OCI-LY7 (cell line): ENCODE results near the gene AIFM1. TPM values are rescaled to one million over a fixed set of nuclear protein-coding genes. Genes with fewer than 3 reads are reported as not detected.
A peak's percentile ranks its signal among the peaks of the same experiment; 100 is the strongest.

Experiments
- BruUV-seq: library from RNA; stranded (reverse); fragments of 400-500 nt; replicated peaks from 2 replicates; lab custom pipeline; 2021; lab: Mats Ljungman, UMichigan
- CTCF ChIA-PET: fragments of 300-600 bp; sonication (Branson Sonifier 250); formaldehyde crosslinking; loops from one replicate; lab custom pipeline; 2022; ENCODE audit warnings: antibody characterized with exemption; ENCODE audit not compliant: unreplicated experiment; lab: Charles Lee
- POLR2A ChIA-PET: fragments of 300-600 bp; sonication (Branson Sonifier 250); formaldehyde crosslinking; loops from one replicate; lab custom pipeline; 2022; ENCODE audit warnings: antibody characterized with exemption; lab: Charles Lee
- DNase-seq: peaks from one replicate; pipeline ENCODE4 v3.0.0-alpha.2; 2015; ENCODE audit warnings: low spot score
- H2AFZ ChIP-seq: fragments of 200-600 bp; sonication (generic), shearing (Covaris generic); 2 replicates; pipeline ENCODE4 v1.6.1; 2014; ENCODE audit warnings: mild to moderate bottlenecking, antibody characterized with exemption, low read length, moderate library complexity
- H3K27ac ChIP-seq: fragments of 200-600 bp; sonication (generic); 2 replicates; pipeline ENCODE4 v1.5.1; 2014; ENCODE audit warnings: mixed run types, low read depth, mild to moderate bottlenecking, moderate library complexity, low read length, inconsistent platforms; ENCODE audit not compliant: poor library complexity, severe bottlenecking
- H3K36me3 ChIP-seq: fragments of 200-600 bp; sonication (generic); 2 replicates; pipeline ENCODE4 v1.6.1; 2014; ENCODE audit warnings: mild to moderate bottlenecking, antibody characterized with exemption, low read length, moderate library complexity, mixed read lengths; ENCODE audit not compliant: insufficient read depth
- H3K4me1 ChIP-seq: fragments of 200-600 bp; sonication (generic); 2 replicates; pipeline ENCODE4 v1.5.1; 2014; ENCODE audit warnings: mild to moderate bottlenecking, low read length; ENCODE audit not compliant: insufficient read depth, poor library complexity, severe bottlenecking
- H3K4me2 ChIP-seq: fragments of 200-600 bp; sonication (generic); 2 replicates; pipeline ENCODE4 v1.6.1; 2014; ENCODE audit warnings: mild to moderate bottlenecking, low read length
- H3K4me3 ChIP-seq: fragments of 200-600 bp; sonication (generic); 2 replicates; pipeline ENCODE4 v1.5.1; 2014; ENCODE audit warnings: mild to moderate bottlenecking, low read depth, low read length; ENCODE audit not compliant: poor library complexity, severe bottlenecking
- H3K79me2 ChIP-seq: fragments of 200-600 bp; sonication (generic); 2 replicates; pipeline ENCODE4 v1.6.1; 2016; ENCODE audit warnings: low read depth, mild to moderate bottlenecking, low read length, moderate library complexity, mixed read lengths; ENCODE audit not compliant: insufficient read depth
- H3K9me2 ChIP-seq: fragments of 200-600 bp; sonication (generic); 2 replicates; pipeline ENCODE4 v1.6.1; 2016; ENCODE audit warnings: mild to moderate bottlenecking, low read length, mixed read lengths; ENCODE audit not compliant: insufficient read depth
- H3K9me3 ChIP-seq: fragments of 200-600 bp; sonication (generic); 2 replicates; pipeline ENCODE4 v1.6.1; 2014; ENCODE audit warnings: mild to moderate bottlenecking, mixed run types, low read length, mixed read lengths
- H4K20me1 ChIP-seq: fragments of 200-600 bp; sonication (generic); 2 replicates; pipeline ENCODE4 v1.6.1; 2014; ENCODE audit warnings: mild to moderate bottlenecking, antibody characterized with exemption, low read length, moderate library complexity, mixed read lengths; ENCODE audit not compliant: insufficient read depth
- EZH2phosphoT487 ChIP-seq: fragments of 200-600 bp; sonication (generic); IDR thresholded peaks from 2 replicates; pipeline ENCODE4 v1.6.1; 2018; ENCODE audit warnings: low read depth, borderline replicate concordance, mild to moderate bottlenecking, mixed run types, antibody characterized with exemption, low read length, moderate library complexity, mixed read lengths
- intact Hi-C: fragments of 100-400 bp; cut with micrococcal nuclease; formaldehyde crosslinking; loops from one replicate; pipeline ENCODE4 v1.10.0; 2022; ENCODE audit not compliant: unreplicated experiment
- total RNA-seq, 2 experiments: library from RNA; depleted of rRNA in 1 of 2; stranded (reverse); fragments of >200 nt in 1 of 2; shearing (Covaris generic) in 1 of 2; gene quantifications; 2 replicates each; pipeline ENCODE4 v1.2.3, GENCODE V29; 2014 to 2022
- TF ChIP-seq, protein P1 (sequence below): fragments of 200-600 bp; sonication (generic); conservative IDR thresholded peaks from 2 replicates; pipeline ENCODE4 v1.5.1; 2014; ENCODE audit warnings: mild to moderate bottlenecking, antibody characterized with exemption, low read length, moderate library complexity, mixed read lengths

Gene AIFM1
- total RNA-seq, 2 experiments from 2014 or later, result 23.1 to 45.7 TPM

GRCh38 chrX:130163398-130163797 is 2.2 kb downstream of the AIFM1 start:
- H3K4me3 ChIP-seq, result no peak overlapping the region
- DNase-seq, result no peak
- ChIA-PET CTCF (no interaction called here), POLR2A (no interaction called here)
- no peaks in the 10 kb centered on the region for H3K9me2 ChIP-seq
- H4K20me1 ChIP-seq, result peaks cover 4% of the 10 kb centered on the region; the same call in 1 of the 2 replicates
- peaks cover 17% of the 10 kb centered on the region for H3K4me1 ChIP-seq
- H3K27ac ChIP-seq, result no peak overlapping the region
- peaks cover 8% of the 10 kb centered on the region; the same call in 1 of the 2 replicates for H3K36me3 ChIP-seq
- no peak for TF ChIP-seq EZH2phosphoT487
- TF ChIP-seq, protein P1, sequence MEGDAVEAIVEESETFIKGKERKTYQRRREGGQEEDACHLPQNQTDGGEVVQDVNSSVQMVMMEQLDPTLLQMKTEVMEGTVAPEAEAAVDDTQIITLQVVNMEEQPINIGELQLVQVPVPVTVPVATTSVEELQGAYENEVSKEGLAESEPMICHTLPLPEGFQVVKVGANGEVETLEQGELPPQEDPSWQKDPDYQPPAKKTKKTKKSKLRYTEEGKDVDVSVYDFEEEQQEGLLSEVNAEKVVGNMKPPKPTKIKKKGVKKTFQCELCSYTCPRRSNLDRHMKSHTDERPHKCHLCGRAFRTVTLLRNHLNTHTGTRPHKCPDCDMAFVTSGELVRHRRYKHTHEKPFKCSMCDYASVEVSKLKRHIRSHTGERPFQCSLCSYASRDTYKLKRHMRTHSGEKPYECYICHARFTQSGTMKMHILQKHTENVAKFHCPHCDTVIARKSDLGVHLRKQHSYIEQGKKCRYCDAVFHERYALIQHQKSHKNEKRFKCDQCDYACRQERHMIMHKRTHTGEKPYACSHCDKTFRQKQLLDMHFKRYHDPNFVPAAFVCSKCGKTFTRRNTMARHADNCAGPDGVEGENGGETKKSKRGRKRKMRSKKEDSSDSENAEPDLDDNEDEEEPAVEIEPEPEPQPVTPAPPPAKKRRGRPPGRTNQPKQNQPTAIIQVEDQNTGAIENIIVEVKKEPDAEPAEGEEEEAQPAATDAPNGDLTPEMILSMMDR, result no peak
- H2AFZ ChIP-seq, result no peak overlapping the region
- intact Hi-C loops, result no loop called here
- H3K79me2 ChIP-seq, result peaks cover 45% of the 10 kb centered on the region
- BruUV-seq, result no TSS peak
- H3K4me2 ChIP-seq, result 0 out of 2 replicates have a peak overlapping the region, but pooled peaks have one; percentile 36
- H3K9me3 ChIP-seq, result no peaks in the 10 kb centered on the region

- Histone ChIP-seq H3K27ac (no peak overlapping the region), H3K4me3 (no peak overlapping the region), H3K4me1 (peaks cover 13% of the 10 kb centered on the region), H3K9me3 (no peaks in the 10 kb centered on the region), H4K20me1 (peaks cover 4% of the 10 kb centered on the region; the same call in 1 of the 2 replicates), H2AFZ (no peak overlapping the region), H3K36me3 (peaks cover 8% of the 10 kb centered on the region; the same call in 1 of the 2 replicates), H3K79me2 (peaks cover 45% of the 10 kb centered on the region), H3K9me2 (no peaks in the 10 kb centered on the region), H3K4me2 (no peak overlapping the region)
- BruUV-seq, result TSS peak; percentile 11
- TF ChIP-seq, protein P1, result no peak
- TF ChIP-seq EZH2phosphoT487, result no peak
- CTCF ChIA-PET, result interaction anchor here (0.7 kb wide), 1 partner anchor 243 kb away, joined by 3 read pairs; no protein-coding TSS in a partner anchor
- intact Hi-C loops, result no loop called here
- POLR2A ChIA-PET, result interaction anchor here (0.6 to 1.6 kb wide), 2 partner anchors 11 to 30 kb away, joined by 3 to 4 read pairs; no protein-coding TSS in a partner anchor
- DNase-seq, result no peak
Measured at GRCh38 chrX:130162094-130162735, 3.4 kb downstream of the AIFM1 start.

- H3K9me3 ChIP-seq, result no peaks in the 10 kb centered on the region
- no TSS peak for BruUV-seq
- peaks cover 4% of the 10 kb centered on the region; the same call in 1 of the 2 replicates for H4K20me1 ChIP-seq
- no peak for TF ChIP-seq EZH2phosphoT487
- TF ChIP-seq, protein P1, result no peak
- ChIA-PET POLR2A (interaction anchor here (0.7 kb wide), 1 partner anchor 20 kb away, joined by 3 read pairs; no protein-coding TSS in a partner anchor), CTCF (no interaction called here)
- DNase-seq, result no peak
- peaks cover 25% of the 10 kb centered on the region for H3K36me3 ChIP-seq
- no peak overlapping the region for H3K27ac ChIP-seq
- H3K4me1 ChIP-seq, result peaks cover 9% of the 10 kb centered on the region
- H3K9me2 ChIP-seq, result no peaks in the 10 kb centered on the region
- intact Hi-C loops, result no loop called here
- peaks cover 39% of the 10 kb centered on the region for H3K79me2 ChIP-seq
- H3K4me2 ChIP-seq, result no peak overlapping the region
- H2AFZ ChIP-seq, result no peak overlapping the region
- no peak overlapping the region for H3K4me3 ChIP-seq
Measured at GRCh38 chrX:130159776-130160175, 5.9 kb downstream of the AIFM1 start.
